Activated CD4-positive, alpha-beta T cell treated with anti-CD3 and anti-CD28 coated beads for 48 hours (primary cell): ENCODE data around the gene TPD52L2.
A peak's percentile ranks its signal among the peaks of the same experiment; 100 is the strongest.
"Not testable (repeated sequence)": the region's sequence is repeated elsewhere in the genome, so short reads cannot be mapped to it uniquely, and the experiment has no call there.

ENCODE experiments used
- DNase-seq: peaks from one replicate; pipeline ENCODE4 v3.0.0-alpha.2; 2020

The TPD52L2 gene

GRCh38 chr20:63857764-63858392 is 7.2 kb upstream of the TPD52L2 start:
- DNase-seq: no peak

- no peak for DNase-seq
These were observed 6.5 kb upstream of the TPD52L2 start for GRCh38 chr20:63858393-63859165.

GRCh38 chr20:63859166-63859699 is 5.8 kb upstream of the TPD52L2 start:
- DNase-seq: no peak

GRCh38 chr20:63860325-63861051 is 4.6 kb upstream of the TPD52L2 start:
- no peak for DNase-seq

GRCh38 chr20:63861365-63861934 is 3.6 kb upstream of the TPD52L2 start, which contains the start of gene ABHD16B:
TSS of gene ABHD16B (plus strand) at chr20:63861498. CDS start at chr20:63861541, 43 bp downstream.
- no peak for DNase-seq

- DNase-seq: no peak
These were observed 2.8 kb upstream of the TPD52L2 start for GRCh38 chr20:63861981-63862901.

GRCh38 chr20:63863021-63863797 is 1.9 kb upstream of the TPD52L2 start:
- no peak for DNase-seq

- DNase-seq: peak; percentile 84
These were observed 1.1 kb upstream of the TPD52L2 start for GRCh38 chr20:63863798-63864544.

- no peak for DNase-seq
These were observed 509 bp upstream of the TPD52L2 start for GRCh38 chr20:63864545-63864977.

- not testable (repeated sequence) for DNase-seq
These were observed 2.0 kb downstream of the TPD52L2 start for GRCh38 chr20:63867042-63867441.

GRCh38 chr20:63868264-63868663 is 3.2 kb downstream of the TPD52L2 start:
- DNase-seq: no peak

GRCh38 chr20:63873477-63873971 is 8.5 kb downstream of the TPD52L2 start:
- DNase-seq: peak; percentile 68

GRCh38 chr20:63874241-63874640 is 9.2 kb downstream of the TPD52L2 start:
- not testable (repeated sequence) for DNase-seq

GRCh38 chr20:63876489-63877036 is 11.5 kb downstream of the TPD52L2 start:
- DNase-seq: no peak

GRCh38 chr20:63877755-63878470 is 12.8 kb downstream of the TPD52L2 start:
- DNase-seq: no peak

GRCh38 chr20:63878899-63879663 is 14.0 kb downstream of the TPD52L2 start:
- no peak for DNase-seq

GRCh38 chr20:63880901-63881300 is 15.8 kb downstream of the TPD52L2 start:
- not testable (repeated sequence) for DNase-seq
